A673 (cell line): ENCODE data around the gene BAG5. TPM values are rescaled to one million over a fixed set of nuclear protein-coding genes. Genes with fewer than 3 reads are reported as not detected.

ENCODE experiments used
- BruUV-seq: library from RNA; stranded (reverse); fragments of 400-500 nt; replicated peaks from 2 replicates; lab custom pipeline; 2021; lab: Mats Ljungman, UMichigan
- CTCF ChIA-PET: fragments of 300-600 bp; sonication (Branson Sonifier 250); formaldehyde crosslinking; loops from one replicate; lab custom pipeline; 2022; ENCODE audit warnings: antibody characterized with exemption; lab: Charles Lee
- POLR2A ChIA-PET: fragments of 300-600 bp; sonication (Branson Sonifier 250); formaldehyde crosslinking; loops from one replicate; lab custom pipeline; 2022; ENCODE audit warnings: antibody characterized with exemption; ENCODE audit not compliant: low non-redundant PET; lab: Charles Lee
- DNase-seq: peaks from one replicate; pipeline ENCODE4 v3.0.0-alpha.2; 2015; ENCODE audit warnings: low spot score
- H3K27ac ChIP-seq: fragments of 200-600 bp; sonication (generic); 2 replicates; pipeline ENCODE4 v1.5.1; 2016; ENCODE audit warnings: mixed run types, low read depth, mild to moderate bottlenecking, mixed read lengths, antibody characterized with exemption, low read length; ENCODE audit not compliant: poor library complexity, severe bottlenecking
- H3K27me3 ChIP-seq: fragments of 200-600 bp; sonication (generic); replicated peaks from 2 replicates; pipeline ENCODE4 v1.6.1; 2017; ENCODE audit warnings: mixed run types, low read depth, mild to moderate bottlenecking, mixed read lengths, antibody characterized with exemption, low read length; ENCODE audit not compliant: insufficient read depth, poor library complexity
- H3K36me3 ChIP-seq: fragments of 200-600 bp; sonication (generic); 2 replicates; pipeline ENCODE4 v1.6.1; 2016; ENCODE audit warnings: mixed run types, mild to moderate bottlenecking, mixed read lengths, antibody characterized with exemption, low read length; ENCODE audit not compliant: insufficient read depth, poor library complexity, severe bottlenecking
- H3K4me1 ChIP-seq: fragments of 200-600 bp; sonication (generic); 2 replicates; pipeline ENCODE4 v1.6.1; 2017; ENCODE audit warnings: mixed run types, mild to moderate bottlenecking, mixed read lengths, antibody characterized with exemption, low read length; ENCODE audit not compliant: insufficient read depth, poor library complexity, severe bottlenecking
- H3K4me3 ChIP-seq: fragments of 200-600 bp; sonication (generic); 2 replicates; pipeline ENCODE4 v1.5.1; 2016; ENCODE audit warnings: low read depth, mixed run types, mild to moderate bottlenecking, mixed read lengths, low read length; ENCODE audit not compliant: poor library complexity, severe bottlenecking
- H3K9me3 ChIP-seq: fragments of 200-600 bp; sonication (generic); 2 replicates; pipeline ENCODE4 v1.6.1; 2016; ENCODE audit warnings: mixed run types, low read depth, mild to moderate bottlenecking, mixed read lengths, antibody characterized with exemption, low read length; ENCODE audit not compliant: poor library complexity, severe bottlenecking
- CTCF ChIP-seq: fragments of 300-800, 200-600 bp; sonication (generic); conservative IDR thresholded peaks from 2 replicates; pipeline ENCODE4 v1.5.1; 2017; ENCODE audit warnings: low read depth, mild to moderate bottlenecking, antibody characterized with exemption, low read length, moderate library complexity, mixed read lengths
- EZH2 ChIP-seq: fragments of 200-600 bp; sonication (generic); IDR thresholded peaks from 2 replicates; pipeline ENCODE4 v1.6.1; 2017; ENCODE audit warnings: borderline replicate concordance, low read depth, mild to moderate bottlenecking, mixed read lengths, antibody characterized with exemption, low read length; ENCODE audit not compliant: poor library complexity, severe bottlenecking
- intact Hi-C: fragments of 100-400 bp; cut with micrococcal nuclease; formaldehyde crosslinking; loops from one replicate; pipeline ENCODE4 v1.10.0; 2022; ENCODE audit not compliant: unreplicated experiment
- total RNA-seq: library from RNA; stranded (reverse); gene quantifications from 2 replicates; pipeline ENCODE4 v1.2.3, GENCODE V29; 2021

BAG5 gene
- total RNA-seq, 1 experiment from 2014 or later: 39.8 TPM

DNA sequence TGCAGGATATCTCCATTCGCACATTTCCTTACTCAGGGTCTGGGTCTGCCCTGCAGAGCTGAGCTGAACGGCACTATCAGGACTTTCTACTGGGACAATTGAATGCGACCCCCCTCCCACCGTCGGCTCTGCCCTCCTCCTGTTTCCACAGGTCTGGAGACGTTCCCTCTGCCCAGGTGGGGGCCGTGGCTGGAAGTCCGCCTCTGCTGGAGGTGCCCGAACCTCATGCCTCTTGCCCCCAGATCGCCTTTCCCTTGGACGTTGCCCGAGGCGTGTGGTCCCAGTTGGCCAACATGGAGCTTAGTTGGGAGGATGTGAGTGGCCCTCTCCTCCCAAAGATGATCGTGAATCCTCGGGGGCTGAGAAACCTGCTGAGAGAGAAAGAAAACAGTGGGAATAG lies 45.4 kb upstream of the BAG5 start:
- no peak for TF ChIP-seq EZH2
- TF ChIP-seq CTCF: no peak
- no TSS peak for BruUV-seq
- no peak overlapping the region for H3K27ac ChIP-seq
- peaks cover 9% of the 10 kb centered on the region for H3K9me3 ChIP-seq
- intact Hi-C loops: no loop called here
- H3K4me3 ChIP-seq: no peak overlapping the region
- H3K27me3 ChIP-seq: no peaks in the 10 kb centered on the region
- peaks cover 15% of the 10 kb centered on the region for H3K4me1 ChIP-seq
- DNase-seq: no peak
- ChIA-PET POLR2A (interaction anchor here (0.7 kb wide), 1 partner anchor 143 kb away, joined by 3 read pairs; no protein-coding TSS in a partner anchor), CTCF (no interaction called here)
- no peaks in the 10 kb centered on the region for H3K36me3 ChIP-seq

DNA sequence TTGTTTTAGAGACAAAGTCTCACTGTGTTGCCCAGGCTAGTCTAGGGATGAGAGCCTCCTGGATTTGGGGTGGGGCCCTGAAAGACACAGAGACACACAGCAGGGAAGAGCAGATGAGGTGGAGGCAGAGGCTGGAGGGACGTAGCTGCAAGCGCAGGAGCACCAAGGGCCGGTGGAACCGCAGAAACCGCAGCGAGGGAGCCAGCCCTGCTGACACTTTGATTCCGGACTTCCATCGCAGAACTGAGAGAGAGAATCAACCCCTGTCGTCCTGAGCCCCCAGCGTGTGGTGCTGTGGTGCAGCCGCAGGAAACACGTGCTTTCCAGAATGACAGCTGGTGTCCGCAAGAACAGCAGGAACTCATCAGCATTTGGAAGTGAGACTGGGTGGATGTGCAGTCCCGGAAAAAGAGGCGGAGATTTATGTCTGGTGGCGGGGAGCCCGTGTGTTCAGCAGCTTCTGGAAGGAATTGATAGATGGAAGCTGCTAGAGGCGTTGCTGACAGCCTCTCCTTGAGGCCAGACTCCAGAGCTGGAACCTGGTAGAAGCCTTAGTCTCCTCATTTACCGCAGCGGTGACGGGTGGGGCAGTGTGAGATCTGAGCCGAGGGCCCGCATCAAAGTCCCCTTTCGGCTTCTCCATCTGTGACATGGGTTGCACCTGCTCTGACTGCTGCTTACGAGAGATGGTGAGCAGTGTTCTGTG lies 44.7 kb upstream of the BAG5 start:
- no peaks in the 10 kb centered on the region for H3K27me3 ChIP-seq
- no TSS peak for BruUV-seq
- ChIA-PET CTCF (no interaction called here), POLR2A (no interaction called here)
- peak overlapping the region; percentile 40 for H3K27ac ChIP-seq
- H3K4me1 ChIP-seq: peaks cover 15% of the 10 kb centered on the region
- H3K36me3 ChIP-seq: no peaks in the 10 kb centered on the region
- no peak overlapping the region for H3K4me3 ChIP-seq
- DNase-seq: peak; percentile 97
- TF ChIP-seq CTCF (peak; percentile 62), EZH2 (no peak)
- intact Hi-C loops: no loop called here
- H3K9me3 ChIP-seq: peaks cover 9% of the 10 kb centered on the region

GRCh38 chr14:103604620-103605019 lies 42.2 kb upstream of the BAG5 start:
- POLR2A ChIA-PET: no interaction called here
- Histone ChIP-seq H3K27me3 (no peaks in the 10 kb centered on the region), H3K36me3 (no peaks in the 10 kb centered on the region), H3K4me1 (peaks cover 15% of the 10 kb centered on the region), H3K4me3 (no peak overlapping the region), H3K27ac (no peak overlapping the region), H3K9me3 (no peaks in the 10 kb centered on the region)
- intact Hi-C loops: no loop called here
- CTCF ChIA-PET: no interaction called here
- BruUV-seq: no TSS peak
- TF ChIP-seq EZH2: no peak
- TF ChIP-seq CTCF: no peak
- no peak for DNase-seq
